ENCODE data around the gene TLR1.

GRCh38 chr4:38823766-38824165 is 19.2 kb upstream of the TLR1 start:
- TF ChIP-seq CTCF (IDR thresholded peaks at IDR 0.05; ENCODE audit: insufficient read depth, low read length) = no peak
- TF ChIP-seq POLR2AphosphoS5 (IDR thresholded peaks at IDR 0.05; ENCODE audit: low read depth) = no peak
- TF ChIP-seq REST (IDR thresholded peaks at IDR 0.05; ENCODE audit: insufficient replicate concordance, low read depth) = no peak
